SH-SY5Y (cell line): ENCODE data around the gene VTI1A.

Experiments
- GATA2 ChIP-seq: IDR thresholded peaks from 2 replicates; pipeline ENCODE4 v1.6.1; 2011; ENCODE audit warnings: mild to moderate bottlenecking, low read depth, low read length
- GATA3 ChIP-seq: IDR thresholded peaks from 2 replicates; pipeline ENCODE4 v1.6.1; 2011; ENCODE audit warnings: low read depth, mild to moderate bottlenecking, low read length, moderate library complexity

GRCh38 chr10:112805254-112805590 lies 358.2 kb downstream of the VTI1A start:
- TF ChIP-seq GATA3 (no peak), GATA2 (no peak)
